Loucy (cell line): ENCODE data around the gene FAM3B.

Experiments used
- H2AFZ ChIP-seq: fragments of 200-600 bp; sonication (generic); 2 replicates; pipeline ENCODE4 v1.6.0; 2016; ENCODE audit warnings: antibody characterized with exemption, mild to moderate bottlenecking, low read length, moderate library complexity
- H3F3A ChIP-seq: fragments of 200-600 bp; 2 replicates; pipeline ENCODE4 v1.6.0; 2016; ENCODE audit warnings: antibody characterized with exemption, low read depth, mild to moderate bottlenecking
- H3K27me3 ChIP-seq: fragments of 200-600 bp; sonication (generic); 2 replicates; pipeline ENCODE4 v1.6.1; 2014; ENCODE audit warnings: low read length, mild to moderate bottlenecking; ENCODE audit not compliant: insufficient read depth, poor library complexity, severe bottlenecking
- H3K36me3 ChIP-seq: fragments of 200-600 bp; sonication (generic); 2 replicates; pipeline ENCODE4 v1.6.1; 2016; ENCODE audit warnings: low read length; ENCODE audit not compliant: insufficient read depth
- H3K4me1 ChIP-seq: fragments of 200-600 bp; sonication (generic); 2 replicates; pipeline ENCODE4 v1.5.1; 2014; ENCODE audit warnings: low read length, mild to moderate bottlenecking; ENCODE audit not compliant: insufficient read depth, poor library complexity, severe bottlenecking
- H3K4me2 ChIP-seq: fragments of 200-600 bp; sonication (generic); 2 replicates; pipeline ENCODE4 v1.6.0; 2014; ENCODE audit warnings: antibody characterized with exemption, low read length, low read depth, mild to moderate bottlenecking; ENCODE audit not compliant: poor library complexity, severe bottlenecking
- H3K4me3 ChIP-seq: fragments of 200-600 bp; sonication (generic); 2 replicates; pipeline ENCODE4 v1.5.1; 2014; ENCODE audit warnings: low read length, mild to moderate bottlenecking, mixed read lengths; ENCODE audit not compliant: poor library complexity, severe bottlenecking
- H3K79me2 ChIP-seq: fragments of 200-600 bp; sonication (generic); 2 replicates; pipeline ENCODE4 v1.6.1; 2014; ENCODE audit warnings: low read length; ENCODE audit not compliant: insufficient read depth
- H3K9ac ChIP-seq: fragments of 200-600 bp; sonication (generic); 2 replicates; pipeline ENCODE4 v1.6.0; 2014; ENCODE audit warnings: mild to moderate bottlenecking, low read depth, low read length, moderate library complexity; ENCODE audit not compliant: poor library complexity, severe bottlenecking
- H3K9me2 ChIP-seq: fragments of 200-600 bp; sonication (generic); replicated peaks from 2 replicates; pipeline ENCODE4 v1.6.1; 2016; ENCODE audit warnings: low read depth, low read length, mixed read lengths
- H3K9me3 ChIP-seq: fragments of 200-600 bp; sonication (generic); 2 replicates; pipeline ENCODE4 v1.6.1; 2014; ENCODE audit warnings: mild to moderate bottlenecking, antibody characterized with exemption, low read length, low read depth; ENCODE audit not compliant: insufficient read depth
- H4K20me1 ChIP-seq: fragments of 200-600 bp; sonication (generic); 2 replicates; pipeline ENCODE4 v1.6.0; 2014; ENCODE audit warnings: antibody characterized with exemption, low read length, mild to moderate bottlenecking; ENCODE audit not compliant: insufficient read depth, poor library complexity, severe bottlenecking
- EZH2phosphoT487 ChIP-seq: fragments of 200-600 bp; IDR thresholded peaks from 2 replicates; pipeline ENCODE4 v1.6.1; 2018; ENCODE audit warnings: antibody characterized with exemption, mild to moderate bottlenecking, moderate library complexity, borderline replicate concordance
- TF ChIP-seq, protein P1 (sequence below): fragments of 200-600 bp; sonication (generic); conservative IDR thresholded peaks from 2 replicates; pipeline ENCODE4 v1.5.1; 2014; ENCODE audit warnings: mild to moderate bottlenecking, antibody characterized with exemption, low read length

The FAM3B gene

GRCh38 chr21:41321908-41322495 lies 5.4 kb downstream of the FAM3B start:
- no peak for TF ChIP-seq EZH2phosphoT487
- TF ChIP-seq, protein P1, sequence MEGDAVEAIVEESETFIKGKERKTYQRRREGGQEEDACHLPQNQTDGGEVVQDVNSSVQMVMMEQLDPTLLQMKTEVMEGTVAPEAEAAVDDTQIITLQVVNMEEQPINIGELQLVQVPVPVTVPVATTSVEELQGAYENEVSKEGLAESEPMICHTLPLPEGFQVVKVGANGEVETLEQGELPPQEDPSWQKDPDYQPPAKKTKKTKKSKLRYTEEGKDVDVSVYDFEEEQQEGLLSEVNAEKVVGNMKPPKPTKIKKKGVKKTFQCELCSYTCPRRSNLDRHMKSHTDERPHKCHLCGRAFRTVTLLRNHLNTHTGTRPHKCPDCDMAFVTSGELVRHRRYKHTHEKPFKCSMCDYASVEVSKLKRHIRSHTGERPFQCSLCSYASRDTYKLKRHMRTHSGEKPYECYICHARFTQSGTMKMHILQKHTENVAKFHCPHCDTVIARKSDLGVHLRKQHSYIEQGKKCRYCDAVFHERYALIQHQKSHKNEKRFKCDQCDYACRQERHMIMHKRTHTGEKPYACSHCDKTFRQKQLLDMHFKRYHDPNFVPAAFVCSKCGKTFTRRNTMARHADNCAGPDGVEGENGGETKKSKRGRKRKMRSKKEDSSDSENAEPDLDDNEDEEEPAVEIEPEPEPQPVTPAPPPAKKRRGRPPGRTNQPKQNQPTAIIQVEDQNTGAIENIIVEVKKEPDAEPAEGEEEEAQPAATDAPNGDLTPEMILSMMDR: no peak
- Histone ChIP-seq H3K9ac (no peak overlapping the region), H4K20me1 (no peaks in the 10 kb centered on the region), H3K79me2 (no peaks in the 10 kb centered on the region), H2AFZ (no peak overlapping the region), H3K27me3 (no peaks in the 10 kb centered on the region), H3K4me3 (no peak overlapping the region), H3K4me2 (no peak overlapping the region), H3K4me1 (no peaks in the 10 kb centered on the region), H3F3A (no peaks in the 10 kb centered on the region), H3K36me3 (no peaks in the 10 kb centered on the region), H3K9me3 (no peaks in the 10 kb centered on the region), H3K9me2 (no peaks in the 10 kb centered on the region)

GRCh38 chr21:41322496-41323382 lies 6.1 kb downstream of the FAM3B start:
- Histone ChIP-seq H2AFZ (no peak overlapping the region), H3K4me1 (no peaks in the 10 kb centered on the region), H3F3A (no peaks in the 10 kb centered on the region), H3K4me2 (no peak overlapping the region), H4K20me1 (no peaks in the 10 kb centered on the region), H3K36me3 (no peaks in the 10 kb centered on the region), H3K27me3 (no peaks in the 10 kb centered on the region), H3K9me3 (no peaks in the 10 kb centered on the region), H3K4me3 (no peak overlapping the region), H3K9ac (no peak overlapping the region), H3K9me2 (no peaks in the 10 kb centered on the region), H3K79me2 (no peaks in the 10 kb centered on the region)
- TF ChIP-seq EZH2phosphoT487: no peak
- TF ChIP-seq, protein P1: no peak

GRCh38 chr21:41325138-41325912 lies 8.7 kb downstream of the FAM3B start:
- Histone ChIP-seq H3K36me3 (no peaks in the 10 kb centered on the region), H3K4me3 (no peak overlapping the region), H3K9ac (no peak overlapping the region), H3F3A (no peaks in the 10 kb centered on the region), H3K4me1 (no peaks in the 10 kb centered on the region), H3K4me2 (no peak overlapping the region), H3K9me3 (no peaks in the 10 kb centered on the region), H2AFZ (no peak overlapping the region), H3K79me2 (no peaks in the 10 kb centered on the region), H3K9me2 (no peaks in the 10 kb centered on the region), H4K20me1 (no peaks in the 10 kb centered on the region), H3K27me3 (no peaks in the 10 kb centered on the region)
- TF ChIP-seq, protein P1: no peak
- no peak for TF ChIP-seq EZH2phosphoT487
